K562 (cell line): ENCODE measurements around the gene WASHC3. TPM values are rescaled to one million over a fixed set of nuclear protein-coding genes. Genes with fewer than 3 reads are reported as not detected.
"Not testable (repeated sequence)": the region's sequence is repeated elsewhere in the genome, so short reads cannot be mapped to it uniquely, and the experiment has no call there.

ENCODE experiments used
- ATAC-seq: fragments of 200-7000 bp; cut with Tn5 transposase; 3 replicates; pipeline ENCODE4 v1.9.1; 2020; ENCODE audit warnings: moderate library complexity
- BruUV-seq: library from RNA; stranded (reverse); fragments of 400-500 nt; replicated peaks from 2 replicates; lab custom pipeline; 2021; lab: Mats Ljungman, UMichigan
- CTCF ChIA-PET: fragments of 300-600 bp; formaldehyde crosslinking; extraction: SDS; loops from one replicate; lab custom pipeline; 2021; ENCODE audit warnings: low intra/inter-chr PET ratio; lab: Yijun Ruan, JAX
- POLR2A ChIA-PET: fragments of 300-600, 350-650 bp; sonication (Branson Sonifier 250); formaldehyde crosslinking; extraction: SDS; loops from one replicate; lab custom pipeline; 2021; ENCODE audit warnings: antibody characterized with exemption, inconsistent platforms; lab: Yijun Ruan, JAX
- DNase-seq, 4 experiments: peaks; one replicate each; pipeline versions ENCODE4 v3.0.0 to v3.0.0-alpha.2; 2011 to 2018; ENCODE audit warnings: low spot score in 3 of 4, mixed read lengths in 3 of 4; ENCODE audit errors: extremely low read depth in 1 of 4
- FAIRE-seq: peaks from 2 replicates; lab custom pipeline; 2011; peaks lifted over from hg19 to GRCh38; lab: Jason Lieb, UNC
- H2AFZ ChIP-seq: 2 replicates; pipeline ENCODE4 v1.6.0; 2011; ENCODE audit warnings: low read depth, low read length, control low read depth, inconsistent platforms
- H3K27ac ChIP-seq: fragments of 200-600 bp; 3 replicates; pipeline ENCODE4 v1.8.0; 2011; ENCODE audit warnings: low read depth, mild to moderate bottlenecking, control low read depth, inconsistent platforms, low read length, moderate library complexity, mixed read lengths; ENCODE audit errors: extremely low read depth
- H3K27me3 ChIP-seq, 2 experiments: fragments of 300-600 bp in 1 of 2; 2 replicates in 1 of 2; 3 replicates in 1 of 2; pipeline versions ENCODE4 v1.6.0 to v1.8.0; 2011; ENCODE audit warnings: inconsistent platforms in 2 of 2, low read length in 2 of 2, mild to moderate bottlenecking in 1 of 2, mixed read lengths in 1 of 2, moderate library complexity in 1 of 2; ENCODE audit not compliant: control insufficient read depth in 2 of 2, insufficient read depth in 2 of 2
- H3K36me3 ChIP-seq: fragments of 300-600 bp; 3 replicates; pipeline ENCODE4 v1.8.0; 2011; ENCODE audit warnings: mild to moderate bottlenecking, low read length, inconsistent platforms; ENCODE audit not compliant: control insufficient read depth, insufficient read depth
- H3K4me1 ChIP-seq, 2 experiments: fragments of 200-600 bp in 1 of 2; replicated peaks in 1 of 2; 2 replicates in 1 of 2; 3 replicates in 1 of 2; pipeline versions ENCODE4 v1.5.1 to v1.8.0; 2011; ENCODE audit warnings: inconsistent platforms in 2 of 2, low read length in 2 of 2, mild to moderate bottlenecking in 1 of 2, mixed read lengths in 1 of 2, moderate library complexity in 1 of 2; ENCODE audit not compliant: control insufficient read depth in 2 of 2, insufficient read depth in 2 of 2
- H3K4me2 ChIP-seq: 2 replicates; pipeline ENCODE4 v1.6.1; 2011; ENCODE audit warnings: low read length, control low read depth, inconsistent platforms, mixed read lengths; ENCODE audit not compliant: insufficient read depth
- H3K4me3 ChIP-seq: fragments of 200-600 bp; sonication (generic), shearing (Covaris generic); 2 replicates; pipeline ENCODE4 v1.5.1; 2016; ENCODE audit warnings: control low read depth, inconsistent platforms
- H3K79me2 ChIP-seq: fragments of 200-600 bp; 3 replicates; pipeline ENCODE4 v1.8.0; 2011; ENCODE audit warnings: low read length, inconsistent platforms; ENCODE audit not compliant: control insufficient read depth, insufficient read depth
- H3K9ac ChIP-seq, 2 experiments: 2 replicates each; pipeline versions ENCODE4 v1.6.0 to v1.6.1; 2011; ENCODE audit warnings: low read depth in 2 of 2, low read length in 2 of 2, control low read depth in 1 of 2, inconsistent platforms in 1 of 2, mild to moderate bottlenecking in 1 of 2, mixed read lengths in 1 of 2; ENCODE audit not compliant: insufficient read depth in 1 of 2
- H3K9me1 ChIP-seq: one replicate; pipeline ENCODE4 v1.6.0; 2011; ENCODE audit warnings: inconsistent platforms, mild to moderate bottlenecking, low read length, moderate library complexity; ENCODE audit not compliant: control insufficient read depth, insufficient read depth
- H3K9me3 ChIP-seq: replicated peaks from 2 replicates; pipeline ENCODE4 v1.5.1; 2011; ENCODE audit warnings: low read depth, low read length, inconsistent platforms; ENCODE audit not compliant: control insufficient read depth, insufficient read depth
- H4K20me1 ChIP-seq: replicated peaks from 2 replicates; pipeline ENCODE4 v1.6.1; 2011; ENCODE audit warnings: low read length, inconsistent platforms, mixed read lengths; ENCODE audit not compliant: control insufficient read depth, insufficient read depth
- BHLHE40 ChIP-seq: IDR thresholded peaks from 2 replicates; pipeline ENCODE4 v1.6.1; 2011; ENCODE audit warnings: low read length, improper control_type of control experiment
- CBFA2T3 ChIP-seq: fragments of 450-650 bp; IDR thresholded peaks from 2 replicates; pipeline ENCODE4 v1.6.1; 2017
- ELF1 ChIP-seq: fragments of 200-800 bp; sonication (Bioruptor generic); IDR thresholded peaks from 2 replicates; pipeline ENCODE4 v1.6.1; 2016; ENCODE audit warnings: missing genetic modification characterization, missing compliant biosample characterization
- OTX1 ChIP-seq: fragments of 450-650 bp; formaldehyde crosslinking; IDR thresholded peaks from 2 replicates; pipeline ENCODE4 v1.4.0; 2022; ENCODE audit warnings: mild to moderate bottlenecking
- RNF2 ChIP-seq: sonication (generic); IDR thresholded peaks from 2 replicates; pipeline ENCODE4 v1.6.1; 2016
- ZNF311 ChIP-seq: fragments of 250-450 bp; sonication (Bioruptor Pico); IDR thresholded peaks from 2 replicates; pipeline ENCODE4 v1.4.0; 2020; ENCODE audit warnings: mild to moderate bottlenecking, moderate library complexity
- ZNF766 ChIP-seq: fragments of 200-800 bp; sonication (Bioruptor generic); conservative IDR thresholded peaks from 2 replicates; pipeline ENCODE4 v1.6.1; 2016; ENCODE audit warnings: missing genetic modification characterization, missing compliant biosample characterization
- ZSCAN29 ChIP-seq: fragments of 450-650 bp; IDR thresholded peaks from 2 replicates; pipeline ENCODE4 v1.6.1; 2017
- WGBS: fragments of 100-300 bp; shearing (Covaris generic); methylation state at CpG from one replicate; pipeline ENCODE4 v1.1.6; 2016; ENCODE audit warnings: low coverage, mixed read lengths; ENCODE audit not compliant: insufficient coverage; ENCODE audit errors: missing lambda C conversion rate; 5-methylcytosine and 5-hydroxymethylcytosine counted together
- in situ Hi-C: fragments of 300-500 bp; cut with MboI; formaldehyde crosslinking; loops from 4 replicates; pipeline ENCODE4 v1.15.0; 2018; ENCODE audit warnings: inconsistent platforms, mixed read lengths
- intact Hi-C: fragments of 100-400 bp; cut with micrococcal nuclease; formaldehyde crosslinking; loops from 2 replicates; pipeline ENCODE4 v1.14.2; 2022
- polyA plus RNA-seq, 8 experiments: library from polyadenylated mRNA; depleted of rRNA in 4 of 8; stranded (reverse) in 5 of 8; unstranded in 3 of 8; fragments of >200 nt; fragmentation: Nextera tagmentation in 2 of 8; fragmentation: Illumina TruSeq in 1 of 8; extraction: Ambion mirVana in 2 of 8; extraction: Trizol in 1 of 8; gene quantifications; 2 replicates each; pipeline versions ENCODE4 v1.2.1 to v1.2.3, GENCODE V29; 2011 to 2014; ENCODE audit warnings: inconsistent platforms in 1 of 8, missing spikeins in 1 of 8
- total RNA-seq, 7 experiments: library from RNA; depleted of rRNA in 6 of 7; stranded (reverse); fragments of >200 nt in 6 of 7; fragmentation: Illumina TruSeq in 2 of 7; extraction: Trizol in 2 of 7; gene quantifications; 2 replicates each; pipeline versions ENCODE4 v1.2.1 to v1.2.3, GENCODE V29; 2011 to 2021; ENCODE audit warnings: low replicate concordance in 1 of 7
- TF ChIP-seq, protein P1 (sequence below): fragments of 450-650 bp; IDR thresholded peaks from 2 replicates; pipeline ENCODE4 v1.6.1; 2016; ENCODE audit warnings: borderline replicate concordance

Gene WASHC3
- total and polyA plus RNA-seq, 9 of the 15 experiments (the other 6 are each of a cell fraction or from before 2014, with no cell fraction given), result 14.3 to 74.9 (median 35.1) TPM

DNA sequence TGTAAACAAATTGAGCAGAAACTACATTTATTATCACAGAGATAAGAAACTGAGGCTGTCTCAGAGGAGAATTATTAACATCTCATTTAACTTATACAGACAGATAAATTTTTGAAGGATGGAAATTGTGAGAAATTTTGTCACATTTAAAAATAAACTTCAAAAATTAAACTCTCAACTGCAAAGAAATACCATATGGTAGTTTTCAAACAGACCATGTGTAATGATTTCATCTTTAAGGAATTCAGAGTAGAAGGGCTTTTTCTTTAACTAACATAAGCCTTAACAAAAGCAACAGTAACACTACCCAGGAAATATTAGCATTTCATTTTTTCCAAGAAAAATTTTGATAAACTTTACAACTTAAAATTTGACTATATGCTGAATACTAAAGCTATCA lies 31.5 kb upstream of the WASHC3 start (continued):
- TF ChIP-seq, protein P1, sequence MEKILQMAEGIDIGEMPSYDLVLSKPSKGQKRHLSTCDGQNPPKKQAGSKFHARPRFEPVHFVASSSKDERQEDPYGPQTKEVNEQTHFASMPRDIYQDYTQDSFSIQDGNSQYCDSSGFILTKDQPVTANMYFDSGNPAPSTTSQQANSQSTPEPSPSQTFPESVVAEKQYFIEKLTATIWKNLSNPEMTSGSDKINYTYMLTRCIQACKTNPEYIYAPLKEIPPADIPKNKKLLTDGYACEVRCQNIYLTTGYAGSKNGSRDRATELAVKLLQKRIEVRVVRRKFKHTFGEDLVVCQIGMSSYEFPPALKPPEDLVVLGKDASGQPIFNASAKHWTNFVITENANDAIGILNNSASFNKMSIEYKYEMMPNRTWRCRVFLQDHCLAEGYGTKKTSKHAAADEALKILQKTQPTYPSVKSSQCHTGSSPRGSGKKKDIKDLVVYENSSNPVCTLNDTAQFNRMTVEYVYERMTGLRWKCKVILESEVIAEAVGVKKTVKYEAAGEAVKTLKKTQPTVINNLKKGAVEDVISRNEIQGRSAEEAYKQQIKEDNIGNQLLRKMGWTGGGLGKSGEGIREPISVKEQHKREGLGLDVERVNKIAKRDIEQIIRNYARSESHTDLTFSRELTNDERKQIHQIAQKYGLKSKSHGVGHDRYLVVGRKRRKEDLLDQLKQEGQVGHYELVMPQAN, result no peak
- TF ChIP-seq ZNF766 (no peak), OTX1 (CRISPR knock-in tag) (no peak), ZNF311 (no peak), ELF1 (tag) (no peak), BHLHE40 (no peak), RNF2 (no peak), CBFA2T3 (no peak), ZSCAN29 (no peak)

DNA sequence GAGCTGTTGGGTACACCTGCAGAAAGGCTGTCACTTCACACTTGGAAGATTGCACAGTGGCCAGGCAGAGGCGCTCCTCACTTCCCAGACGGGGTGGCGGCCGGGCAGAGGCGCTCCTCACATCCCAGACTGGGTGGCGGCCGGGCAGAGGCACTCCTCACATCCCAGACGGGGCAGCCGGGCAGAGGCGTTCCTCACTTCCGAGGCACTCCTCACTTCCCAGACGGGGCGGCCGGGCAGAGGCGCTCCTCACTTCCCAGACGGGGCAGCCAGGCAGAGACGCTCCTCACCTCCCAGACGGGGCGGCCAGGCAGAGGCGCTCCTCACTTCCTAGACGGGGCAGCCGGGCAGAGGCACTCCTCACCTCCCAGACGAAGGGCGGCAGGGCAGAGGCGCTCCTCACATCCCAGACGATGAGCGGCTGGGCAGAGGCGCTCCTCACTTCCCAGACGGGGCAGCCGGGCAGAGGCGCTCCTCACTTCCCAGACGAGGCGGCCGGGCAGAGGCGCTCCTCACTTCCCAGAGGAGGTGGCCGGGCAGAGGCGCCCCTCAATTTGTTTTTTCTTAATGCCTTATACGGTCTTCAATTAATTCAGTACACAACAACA lies 27.5 kb upstream of the WASHC3 start:
- H3K27ac ChIP-seq, in situ Hi-C loops, H3K9ac ChIP-seq, H3K4me1 ChIP-seq, intact Hi-C loops, FAIRE-seq, POLR2A ChIA-PET, BruUV-seq, H3K9me1 ChIP-seq, H3K79me2 ChIP-seq, ATAC-seq, CTCF ChIA-PET, H4K20me1 ChIP-seq, H3K4me3 ChIP-seq, H3K9me3 ChIP-seq, H2AFZ ChIP-seq, H3K4me2 ChIP-seq, DNase-seq, H3K27me3 ChIP-seq: not testable (repeated sequence)
- WGBS, result 97% methylated on average over 12 of the region's 38 CpGs
- H3K36me3 ChIP-seq, result peaks cover 49% of the 10 kb centered on the region
